HUES48 (cell line): ENCODE data around the gene TTLL6.
"Not testable (repeated sequence)": the region's sequence is repeated elsewhere in the genome, so short reads cannot be mapped to it uniquely, and the experiment has no call there.

ENCODE experiments used
- H3K27ac ChIP-seq: one replicate; pipeline ENCODE4 v1.7.0; 2013; ENCODE audit warnings: low read depth, low read length, inconsistent platforms
- H3K27me3 ChIP-seq: 2 replicates; pipeline ENCODE4 v1.6.1; 2013; ENCODE audit warnings: mild to moderate bottlenecking, low read length; ENCODE audit not compliant: control insufficient read depth, insufficient read depth
- H3K36me3 ChIP-seq: 2 replicates; pipeline ENCODE4 v1.6.1; 2013; ENCODE audit warnings: low read length; ENCODE audit not compliant: control insufficient read depth, insufficient read depth
- H3K4me1 ChIP-seq: 2 replicates; pipeline ENCODE4 v1.6.1; 2013; ENCODE audit warnings: mild to moderate bottlenecking, low read length; ENCODE audit not compliant: control insufficient read depth, insufficient read depth
- H3K4me3 ChIP-seq: 2 replicates; pipeline ENCODE4 v1.5.1; 2013; ENCODE audit warnings: mild to moderate bottlenecking, low read depth, low read length
- H3K9ac ChIP-seq: 2 replicates; pipeline ENCODE4 v1.6.1; 2013; ENCODE audit warnings: mild to moderate bottlenecking, low read depth, low read length, moderate library complexity
- H3K9me3 ChIP-seq: 2 replicates; pipeline ENCODE4 v1.6.1; 2013; ENCODE audit warnings: low read length; ENCODE audit not compliant: control insufficient read depth, insufficient read depth

The TTLL6 gene

GRCh38 chr17:48719642-48720265, 97.3 kb downstream of the TTLL6 start:
- H3K27me3 ChIP-seq = peaks cover 99% of the 10 kb centered on the region
- no peak overlapping the region for H3K9ac ChIP-seq
- peak overlapping the region; percentile 53 for H3K4me3 ChIP-seq
- H3K4me1 ChIP-seq = peaks cover 51% of the 10 kb centered on the region
- H3K36me3 ChIP-seq = no peaks in the 10 kb centered on the region
- H3K27ac ChIP-seq = peak overlapping the region; percentile 27
- H3K9me3 ChIP-seq = no peaks in the 10 kb centered on the region; the same call in 1 of the 2 replicates

- no peaks in the 10 kb centered on the region; the same call in 1 of the 2 replicates for H3K9me3 ChIP-seq
- H3K27ac ChIP-seq = peak overlapping the region; percentile 27
- peaks cover 49% of the 10 kb centered on the region for H3K4me1 ChIP-seq
- H3K36me3 ChIP-seq = no peaks in the 10 kb centered on the region
- peaks cover 99% of the 10 kb centered on the region for H3K27me3 ChIP-seq
- H3K4me3 ChIP-seq = peak overlapping the region; percentile 53
- no peak overlapping the region for H3K9ac ChIP-seq
Observed at GRCh38 chr17:48718761-48719641, 98.0 kb downstream of the TTLL6 start.

GRCh38 chr17:48718227-48718760, 98.7 kb downstream of the TTLL6 start:
- Histone ChIP-seq H3K4me3 (peak overlapping the region; percentile 53), H3K9ac (no peak overlapping the region), H3K27me3 (peaks cover 97% of the 10 kb centered on the region), H3K4me1 (peaks cover 45% of the 10 kb centered on the region), H3K9me3 (no peaks in the 10 kb centered on the region; the same call in 1 of the 2 replicates), H3K36me3 (no peaks in the 10 kb centered on the region), H3K27ac (no peak overlapping the region)

- Histone ChIP-seq H3K4me3 (no peak overlapping the region), H3K27me3 (peaks cover 94% of the 10 kb centered on the region), H3K4me1 (peaks cover 42% of the 10 kb centered on the region), H3K9ac (no peak overlapping the region), H3K9me3 (no peaks in the 10 kb centered on the region; the same call in 1 of the 2 replicates), H3K27ac (no peak overlapping the region), H3K36me3 (no peaks in the 10 kb centered on the region)
Observed at GRCh38 chr17:48717367-48718226, 99.4 kb downstream of the TTLL6 start.

GRCh38 chr17:48716549-48716948, 100.5 kb downstream of the TTLL6 start:
- H3K27ac ChIP-seq, H3K36me3 ChIP-seq, H3K4me3 ChIP-seq, H3K9ac ChIP-seq, H3K9me3 ChIP-seq: not testable (repeated sequence)
- peaks cover 34% of the 10 kb centered on the region for H3K4me1 ChIP-seq
- H3K27me3 ChIP-seq = peaks cover 92% of the 10 kb centered on the region

GRCh38 chr17:48715496-48716399, 101.3 kb downstream of the TTLL6 start:
- no peaks in the 10 kb centered on the region for H3K36me3 ChIP-seq
- no peak overlapping the region for H3K4me3 ChIP-seq
- no peak overlapping the region for H3K27ac ChIP-seq
- no peak overlapping the region for H3K9ac ChIP-seq
- H3K27me3 ChIP-seq = peaks cover 92% of the 10 kb centered on the region
- H3K4me1 ChIP-seq = peaks cover 30% of the 10 kb centered on the region
- no peaks in the 10 kb centered on the region; the same call in 1 of the 2 replicates for H3K9me3 ChIP-seq
